22Rv1 (cell line): Measurements from ENCODE around the gene CBR3.

Experiments used
- CTCF ChIP-seq: fragments of 450-650 bp; IDR thresholded peaks from 2 replicates; pipeline ENCODE4 v1.5.1; 2017; ENCODE audit warnings: mild to moderate bottlenecking
- ZFX ChIP-seq: fragments of 450-650 bp; IDR thresholded peaks from 2 replicates; pipeline ENCODE4 v1.6.1; 2017; ENCODE audit warnings: antibody characterized with exemption, borderline replicate concordance

GRCh38 chr21:36103434-36103833 lies 31.4 kb upstream of the CBR3 start:
- no peak for TF ChIP-seq CTCF
- TF ChIP-seq ZFX = no peak
